H1 (cell line): ENCODE measurements around the gene RPS19. TPM values are rescaled to one million over a fixed set of nuclear protein-coding genes. Genes with fewer than 3 reads are reported as not detected.

Experiments
- CTCF ChIA-PET: fragments of 300-600 bp; sonication (Branson Sonifier 250); formaldehyde crosslinking; loops from one replicate; lab custom pipeline; 2021; ENCODE audit not compliant: partially characterized antibody; lab: Charles Lee
- POLR2A ChIA-PET: fragments of 300-600 bp; sonication (Branson Sonifier 250); formaldehyde crosslinking; loops from one replicate; lab custom pipeline; 2021; ENCODE audit warnings: inconsistent platforms; ENCODE audit not compliant: partially characterized antibody; lab: Charles Lee
- DNase-seq, 2 experiments: peaks; one replicate each; pipeline versions ENCODE4 v3.0.0 to v3.0.0-alpha.2; 2010 to 2022; ENCODE audit warnings: low spot score in 2 of 2, low read depth in 1 of 2, mixed read lengths in 1 of 2
- FAIRE-seq: peaks from 2 replicates; lab custom pipeline; 2011; peaks lifted over from hg19 to GRCh38; lab: Jason Lieb, UNC
- H2AFZ ChIP-seq: 2 replicates; pipeline ENCODE4 v1.8.1; 2012; ENCODE audit warnings: low read length, inconsistent platforms
- H2AK5ac ChIP-seq: 2 replicates; pipeline ENCODE4 v1.6.1; 2013; ENCODE audit warnings: low read depth, low read length
- H2BK120ac ChIP-seq: replicated peaks from 2 replicates; pipeline ENCODE3; 2013; ENCODE audit warnings: low read depth, low read length, inconsistent platforms
- H2BK12ac ChIP-seq: 2 replicates; pipeline ENCODE4 v1.6.1; 2013; ENCODE audit warnings: low read depth, low read length
- H2BK15ac ChIP-seq: 2 replicates; pipeline ENCODE4 v1.6.1; 2013; ENCODE audit warnings: low read length
- H2BK20ac ChIP-seq: 2 replicates; pipeline ENCODE4 v1.6.1; 2013; ENCODE audit warnings: low read length
- H2BK5ac ChIP-seq: 2 replicates; pipeline ENCODE4 v1.6.1; 2013; ENCODE audit warnings: low read depth, low read length
- H3K14ac ChIP-seq: 2 replicates; pipeline ENCODE4 v1.6.1; 2013; ENCODE audit warnings: inconsistent platforms; ENCODE audit not compliant: insufficient read length
- H3K18ac ChIP-seq: 2 replicates; pipeline ENCODE4 v1.6.1; 2013; ENCODE audit warnings: low read length; ENCODE audit errors: extremely low read depth
- H3K23ac ChIP-seq: 2 replicates; pipeline ENCODE4 v1.6.1; 2013; ENCODE audit warnings: inconsistent platforms; ENCODE audit not compliant: insufficient read length
- H3K23me2 ChIP-seq: 2 replicates; pipeline ENCODE4 v1.6.1; 2013; ENCODE audit warnings: low read depth, low read length
- H3K27ac ChIP-seq: 2 replicates; pipeline ENCODE4 v1.6.1; 2011; ENCODE audit warnings: low read depth, low read length, inconsistent platforms
- H3K27me3 ChIP-seq, 4 experiments: replicated peaks in 1 of 4; 1 replicate in 1 of 4; 2 replicates in 3 of 4; pipeline versions ENCODE4 v1.6.1 to v1.8.1; 2011 to 2013; ENCODE audit warnings: low read length in 3 of 4, mild to moderate bottlenecking in 3 of 4, inconsistent platforms in 2 of 4, mixed read lengths in 2 of 4, moderate library complexity in 1 of 4; ENCODE audit not compliant: control insufficient read depth in 3 of 4, insufficient read depth in 3 of 4; ENCODE audit errors: extremely low read depth in 1 of 4
- H3K36me3 ChIP-seq, 4 experiments: 2 replicates each; pipeline versions ENCODE4 v1.6.1 to v1.8.1; 2011 to 2013; ENCODE audit warnings: mild to moderate bottlenecking in 4 of 4, low read length in 3 of 4, moderate library complexity in 2 of 4, control low read depth in 1 of 4, inconsistent platforms in 1 of 4; ENCODE audit not compliant: insufficient read depth in 4 of 4, control insufficient read depth in 2 of 4
- H3K4ac ChIP-seq: replicated peaks from 2 replicates; pipeline ENCODE3; 2013; ENCODE audit warnings: low read length, low read depth, mixed read lengths, inconsistent platforms; ENCODE audit not compliant: insufficient read length
- H3K4me1 ChIP-seq, 4 experiments: replicated peaks in 1 of 4; 1 replicate in 1 of 4; 2 replicates in 3 of 4; pipeline versions ENCODE4 v1.6.1 to v1.8.1; 2011 to 2013; ENCODE audit warnings: low read length in 3 of 4, inconsistent platforms in 2 of 4, mixed read lengths in 1 of 4; ENCODE audit not compliant: insufficient read depth in 4 of 4, control insufficient read depth in 3 of 4
- H3K4me2 ChIP-seq, 2 experiments: 2 replicates each; pipeline versions ENCODE4 v1.6.1 to v1.8.1; 2011 to 2013; ENCODE audit warnings: low read depth in 2 of 2, low read length in 2 of 2, control low read depth in 1 of 2, inconsistent platforms in 1 of 2, mild to moderate bottlenecking in 1 of 2; ENCODE audit not compliant: insufficient read depth in 1 of 2
- H3K4me3 ChIP-seq, 4 experiments: fragments of 200-600, 300-600 bp in 1 of 4; sonication (generic), shearing (Covaris generic), sonication (Bioruptor Twin) in 1 of 4; 2 replicates each; pipeline versions ENCODE4 v1.5.1 to v1.8.1; 2011 to 2016; ENCODE audit warnings: low read length in 4 of 4, low read depth in 3 of 4, control low read depth in 2 of 4, inconsistent platforms in 2 of 4, mild to moderate bottlenecking in 2 of 4, mixed read lengths in 1 of 4, moderate library complexity in 1 of 4; ENCODE audit not compliant: insufficient read depth in 2 of 4; ENCODE audit errors: extremely low read depth in 1 of 4
- H3K56ac ChIP-seq: replicated peaks from 2 replicates; pipeline ENCODE3; 2013; ENCODE audit warnings: low read depth, mild to moderate bottlenecking, mixed read lengths, low read length, inconsistent platforms; ENCODE audit not compliant: insufficient read length
- H3K79me1 ChIP-seq: 2 replicates; pipeline ENCODE4 v1.6.1; 2013; ENCODE audit warnings: low read depth, low read length, control low read depth
- H3K79me2 ChIP-seq, 2 experiments: 2 replicates each; pipeline versions ENCODE4 v1.6.1 to v1.8.1; 2012 to 2013; ENCODE audit warnings: low read length in 2 of 2, mild to moderate bottlenecking in 2 of 2, inconsistent platforms in 1 of 2; ENCODE audit not compliant: insufficient read depth in 2 of 2, control insufficient read depth in 1 of 2
- H3K9ac ChIP-seq, 4 experiments: replicated peaks in 1 of 4; 1 replicate in 1 of 4; 2 replicates in 3 of 4; pipeline versions ENCODE4 v1.6.1 to v1.8.1; 2011 to 2013; ENCODE audit warnings: low read depth in 3 of 4, low read length in 3 of 4, control low read depth in 2 of 4, mild to moderate bottlenecking in 2 of 4, moderate library complexity in 2 of 4, inconsistent platforms in 1 of 4; ENCODE audit errors: extremely low read depth in 1 of 4
- H3K9me3 ChIP-seq, 2 experiments: 2 replicates each; pipeline versions ENCODE4 v1.6.1 to v1.8.1; 2012 to 2013; ENCODE audit warnings: mild to moderate bottlenecking in 2 of 2, moderate library complexity in 2 of 2, control low read depth in 1 of 2, inconsistent platforms in 1 of 2, low read depth in 1 of 2, low read length in 1 of 2, mixed read lengths in 1 of 2; ENCODE audit not compliant: insufficient read depth in 2 of 2
- H4K20me1 ChIP-seq, 2 experiments: replicated peaks in 1 of 2; 2 replicates each; pipeline versions ENCODE3 to v1.8.1; 2011 to 2013; ENCODE audit warnings: inconsistent platforms in 2 of 2, low read length in 2 of 2, mild to moderate bottlenecking in 1 of 2; ENCODE audit not compliant: insufficient read depth in 2 of 2, control insufficient read depth in 1 of 2
- H4K5ac ChIP-seq: 2 replicates; pipeline ENCODE4 v1.6.1; 2013; ENCODE audit warnings: low read length, low read depth, mixed read lengths, inconsistent platforms; ENCODE audit not compliant: insufficient read length
- H4K8ac ChIP-seq: 2 replicates; pipeline ENCODE4 v1.8.0; 2013; ENCODE audit warnings: mild to moderate bottlenecking, moderate library complexity, low read length, inconsistent platforms; ENCODE audit not compliant: insufficient read depth; ENCODE audit errors: extremely low read depth
- H4K91ac ChIP-seq: replicated peaks from 2 replicates; pipeline ENCODE3; 2013; ENCODE audit warnings: low read length, mixed read lengths, inconsistent platforms; ENCODE audit not compliant: insufficient read length
- ASH2L ChIP-seq: fragments of 200-600, 300-600 bp; sonication (generic); IDR thresholded peaks from one replicate; pipeline ENCODE4 v1.7.1; 2017; ENCODE audit warnings: low read length
- CBX8 ChIP-seq: fragments of 300-800, 300-1000 bp; sonication (generic); IDR thresholded peaks from 2 replicates; pipeline ENCODE4 v1.7.1; 2016; ENCODE audit warnings: low read depth, low read length, borderline replicate concordance
- CHD2 ChIP-seq: IDR thresholded peaks from 2 replicates; pipeline ENCODE4 v1.6.1; 2012; ENCODE audit warnings: low read length, improper control_type of control experiment
- EZH2 ChIP-seq: fragments of 200-600 bp; sonication (generic); IDR thresholded peaks from 2 replicates; pipeline ENCODE4 v1.7.1; 2012; ENCODE audit warnings: low read depth, mild to moderate bottlenecking, moderate library complexity, low read length, inconsistent platforms; ENCODE audit not compliant: severe bottlenecking
- GABPA ChIP-seq: IDR thresholded peaks from 2 replicates; pipeline ENCODE4 v1.6.1; 2011; ENCODE audit warnings: mild to moderate bottlenecking, low read length, moderate library complexity, borderline replicate concordance; ENCODE audit not compliant: insufficient read depth
- JUN ChIP-seq: IDR thresholded peaks from 2 replicates; pipeline ENCODE4 v1.6.1; 2011; ENCODE audit warnings: low read depth, mild to moderate bottlenecking, improper control_type of control experiment, low read length
- JUND ChIP-seq: IDR thresholded peaks from 2 replicates; pipeline ENCODE4 v1.6.1; 2011; ENCODE audit warnings: mild to moderate bottlenecking, improper control_type of control experiment, low read length
- POLR2A ChIP-seq, 2 experiments: IDR thresholded peaks; 1 replicate in 1 of 2; 2 replicates in 1 of 2; pipeline ENCODE4 v1.6.1; 2011; ENCODE audit warnings: low read depth in 2 of 2, low read length in 2 of 2, mild to moderate bottlenecking in 2 of 2; ENCODE audit errors: control extremely low read depth in 1 of 2
- RXRA ChIP-seq: IDR thresholded peaks from 2 replicates; pipeline ENCODE4 v1.6.1; 2011; ENCODE audit warnings: low read depth, mild to moderate bottlenecking, low read length, moderate library complexity; ENCODE audit not compliant: insufficient read depth
- SRF ChIP-seq: IDR thresholded peaks from 2 replicates; pipeline ENCODE4 v1.6.1; 2011; ENCODE audit warnings: mild to moderate bottlenecking, low read depth, low read length, moderate library complexity
- TEAD4 ChIP-seq: IDR thresholded peaks from 2 replicates; pipeline ENCODE4 v1.6.1; 2012; ENCODE audit warnings: low read depth, low read length, inconsistent platforms, mixed read lengths
- USF2 ChIP-seq: IDR thresholded peaks from 2 replicates; pipeline ENCODE4 v1.6.1; 2011; ENCODE audit warnings: low read length, improper control_type of control experiment
- WGBS, 2 experiments: shearing (Covaris generic) in 1 of 2; methylation state at CpG; one replicate each; pipeline versions ENCODE4 v1.1.6 to v1.1.7; 2013 to 2015; ENCODE audit warnings: low lambda C conversion rate in 2 of 2, mixed read lengths in 2 of 2, inconsistent platforms in 1 of 2, low coverage in 1 of 2, missing lambda C conversion rate in 1 of 2; ENCODE audit not compliant: insufficient replicate concordance in 2 of 2, insufficient coverage in 1 of 2, insufficient read length in 1 of 2; ENCODE audit errors: extremely low coverage in 1 of 2, missing lambda C conversion rate in 1 of 2; 5-methylcytosine and 5-hydroxymethylcytosine counted together
- polyA plus RNA-seq, 7 experiments: library from polyadenylated mRNA; depleted of rRNA in 3 of 7; stranded (reverse) in 5 of 7; unstranded in 2 of 7; fragments of >200 nt in 5 of 7; fragments of 200-250 nt in 2 of 7; gene quantifications; 1 replicate in 5 of 7; 2 replicates in 1 of 7; 4 replicates in 1 of 7; pipeline versions ENCODE4 v1.2.1 to v1.2.3, GENCODE V29; 2011 to 2013; ENCODE audit warnings: missing spikeins in 2 of 7, mixed read lengths in 2 of 7
- total RNA-seq: library from RNA; stranded (reverse); fragmentation: NEBNext Ultra II Directional; extraction: Animal tissue kit (Norgen Biotek cat#: 25700); gene quantifications from 2 replicates; pipeline ENCODE4 v1.2.1, GENCODE V29; 2021

RPS19 gene
- total and polyA plus RNA-seq, 2 of the 8 experiments (the other 6 are each of a cell fraction or from before 2014, with no cell fraction given), result 2,817 to 5,751 TPM

DNA sequence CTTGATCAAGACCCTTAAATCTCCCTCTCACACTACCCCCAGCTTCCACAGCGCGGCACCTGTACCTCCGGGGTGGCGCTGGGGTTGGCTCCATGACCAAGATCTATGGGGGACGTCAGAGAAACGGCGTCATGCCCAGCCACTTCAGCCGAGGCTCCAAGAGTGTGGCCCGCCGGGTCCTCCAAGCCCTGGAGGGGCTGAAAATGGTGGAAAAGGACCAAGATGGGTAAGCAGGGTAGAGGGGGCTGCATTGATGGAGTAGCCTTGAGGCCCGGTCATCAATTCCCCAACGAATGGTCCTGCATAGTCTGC, 8.9 kb downstream of the RPS19 start:
- Histone ChIP-seq H3K79me1 (peaks cover 16% of the 10 kb centered on the region), H2BK20ac (no peak overlapping the region), H2AK5ac (no peak overlapping the region), H2AFZ (no peak overlapping the region), H3K4me3 (no peak overlapping the region), H3K23me2 (no peaks in the 10 kb centered on the region), H3K36me3 (peaks cover 43 to 76% (median 66%) of the 10 kb centered on the region in 4 experiments), H3K79me2 (peaks cover 0 to 37% of the 10 kb centered on the region in 2 experiments; a peak in 3 of 4 replicates), H2BK5ac (no peak overlapping the region), H3K56ac (no peak overlapping the region), H3K4me1 (peaks cover 0 to 5% (median 2%) of the 10 kb centered on the region in 4 experiments; a peak in 5 of 7 replicates), H2BK12ac (no peak overlapping the region), H3K4ac (no peak overlapping the region), H3K4me2 (no peak overlapping the region), H4K20me1 (peaks cover 37 to 47% of the 10 kb centered on the region in 2 experiments), H2BK15ac (no peak overlapping the region), H3K27me3 (no peaks in the 10 kb centered on the region), H3K23ac (no peak overlapping the region), H3K9ac (no peak overlapping the region), H4K5ac (no peak overlapping the region), H2BK120ac (no peak overlapping the region), H4K8ac (no peak overlapping the region), H4K91ac (no peak overlapping the region)
- ChIA-PET POLR2A (interaction anchor here (0.6 to 13.9 kb wide), 16 partner anchors 11 to 692 kb away, joined by 3 to 298 read pairs (median 6); partner anchors contain the start of genes ARHGEF1, B9D2, RABAC1 and RPS19), CTCF (interaction anchor here (0.9 kb wide), 1 partner anchor 69 kb away, joined by 3 read pairs; no protein-coding TSS in a partner anchor)
- DNase-seq (no peak), FAIRE-seq (no peak)
- WGBS, 2 experiments, result 96% methylated on average over 10 of the region's 12 CpGs; no CpG with 5 or more reads in 1 of the 2 experiments
- TF ChIP-seq ASH2L (no peak), SRF (no peak), EZH2 (no peak), JUN (no peak), CBX8 (no peak), RXRA (no peak), TEAD4 (no peak), JUND (no peak), POLR2A (IDR thresholded peaks at IDR 0.05; ENCODE audit: control extremely low read depth in 1 of 2, low read depth in 2 of 2, low read length in 2 of 2) (no peak; a peak in 1 of 3 replicates), CHD2 (no peak), GABPA (no peak), USF2 (no peak)
- TF ChIP-seq, all 59 proteins: peak for 0
- no peak overlapping the region for H3K18ac ChIP-seq
- no peaks in the 10 kb centered on the region for H3K9me3 ChIP-seq
- no peak overlapping the region for H3K14ac ChIP-seq
- H3K27ac ChIP-seq, result no peak overlapping the region
